CD14-positive monocyte (primary cell): Measurements from ENCODE around the gene NPM3. TPM values are rescaled to one million over a fixed set of nuclear protein-coding genes. Genes with fewer than 3 reads are reported as not detected.

ENCODE experiments used
- DNase-seq, 3 donors: peaks; one replicate each; pipeline ENCODE4 v3.0.0-alpha.2; 2011 to 2022
- H2AFZ ChIP-seq: 2 replicates; pipeline ENCODE4 v1.6.0; 2012; ENCODE audit warnings: mild to moderate bottlenecking, low read depth, low read length, inconsistent platforms; ENCODE audit not compliant: insufficient read depth, poor library complexity, severe bottlenecking
- H3K27ac ChIP-seq, 2 donors: 1 replicate in 1 of 2; 2 replicates in 1 of 2; pipeline ENCODE4 v1.5.1; 2012 to 2013; ENCODE audit warnings: low read length in 2 of 2, control low read depth in 1 of 2, inconsistent platforms in 1 of 2, low read depth in 1 of 2, mild to moderate bottlenecking in 1 of 2
- H3K27me3 ChIP-seq, 2 donors: one replicate each; pipeline versions ENCODE4 v1.6.0 to v1.6.1; 2011 to 2013; ENCODE audit warnings: low read length in 2 of 2; ENCODE audit not compliant: control insufficient read depth in 2 of 2, insufficient read depth in 2 of 2
- H3K36me3 ChIP-seq, 2 donors: replicated peaks in 1 of 2; 1 replicate in 1 of 2; 2 replicates in 1 of 2; pipeline versions ENCODE4 v1.5.1 to v1.6.1; 2012 to 2013; ENCODE audit warnings: low read length in 2 of 2, control low read depth in 1 of 2, inconsistent platforms in 1 of 2, mild to moderate bottlenecking in 1 of 2; ENCODE audit not compliant: insufficient read depth in 2 of 2, control insufficient read depth in 1 of 2
- H3K4me1 ChIP-seq, 2 donors: 1 replicate in 1 of 2; 2 replicates in 1 of 2; pipeline versions ENCODE4 v1.5.1 to v1.6.1; 2012 to 2013; ENCODE audit warnings: low read length in 2 of 2, control low read depth in 1 of 2, inconsistent platforms in 1 of 2, mild to moderate bottlenecking in 1 of 2, moderate library complexity in 1 of 2; ENCODE audit not compliant: insufficient read depth in 2 of 2, control insufficient read depth in 1 of 2
- H3K4me2 ChIP-seq: replicated peaks from 2 replicates; pipeline ENCODE3; 2012; ENCODE audit warnings: low read length, moderate library complexity, mild to moderate bottlenecking; ENCODE audit not compliant: poor library complexity, severe bottlenecking; ENCODE audit errors: extremely low read depth
- H3K4me3 ChIP-seq, 3 experiments: fragments of 200-600 bp in 1 of 3; sonication (generic) in 1 of 3; replicated peaks in 1 of 3; 1 replicate in 2 of 3; 2 replicates in 1 of 3; pipeline ENCODE4 v1.5.1; 2011 to 2013; ENCODE audit warnings: low read length in 3 of 3, mild to moderate bottlenecking in 3 of 3, control low read depth in 2 of 3, low read depth in 2 of 3, inconsistent platforms in 1 of 3, moderate library complexity in 1 of 3
- H3K79me2 ChIP-seq: 2 replicates; pipeline ENCODE4 v1.6.0; 2012; ENCODE audit warnings: mild to moderate bottlenecking, control low read depth, inconsistent platforms, low read length, moderate library complexity; ENCODE audit not compliant: insufficient read depth
- H3K9ac ChIP-seq: 2 replicates; pipeline ENCODE4 v1.6.0; 2017; ENCODE audit warnings: low read length, mild to moderate bottlenecking; ENCODE audit not compliant: insufficient read depth, poor library complexity, severe bottlenecking
- H3K9me3 ChIP-seq, 2 donors: replicated peaks in 1 of 2; 1 replicate in 1 of 2; 2 replicates in 1 of 2; pipeline versions ENCODE4 v1.5.1 to v1.6.1; 2012 to 2013; ENCODE audit warnings: low read length in 2 of 2, control low read depth in 1 of 2; ENCODE audit not compliant: control insufficient read depth in 1 of 2, insufficient read depth in 1 of 2
- H4K20me1 ChIP-seq: 2 replicates; pipeline ENCODE4 v1.6.0; 2012; ENCODE audit warnings: mild to moderate bottlenecking, low read length, control low read depth, moderate library complexity; ENCODE audit not compliant: insufficient read depth
- H3K27ac Mint-ChIP-seq, 7 donors: one replicate each; pipeline ENCODE4 v1.8.0; 2020; ENCODE audit warnings: mild to moderate bottlenecking in 7 of 7, mixed read lengths in 7 of 7, moderate library complexity in 6 of 7, inconsistent platforms in 2 of 7
- H3K27me3 Mint-ChIP-seq, 3 donors: one replicate each; pipeline ENCODE4 v1.8.0; 2021 to 2022; ENCODE audit warnings: low read depth in 3 of 3, mild to moderate bottlenecking in 3 of 3, mixed read lengths in 3 of 3, moderate library complexity in 3 of 3, inconsistent platforms in 1 of 3
- H3K36me3 Mint-ChIP-seq, 2 donors: one replicate each; pipeline ENCODE4 v1.8.0; 2020; ENCODE audit warnings: mixed read lengths in 2 of 2, inconsistent platforms in 1 of 2, mild to moderate bottlenecking in 1 of 2
- H3K4me1 Mint-ChIP-seq: one replicate; pipeline ENCODE4 v1.8.0; 2020; ENCODE audit warnings: mild to moderate bottlenecking, mixed read lengths
- H3K4me3 Mint-ChIP-seq, 2 donors: one replicate each; pipeline ENCODE4 v1.8.0; 2020; ENCODE audit warnings: mild to moderate bottlenecking in 2 of 2, mixed read lengths in 2 of 2, moderate library complexity in 1 of 2
- H3K9me3 Mint-ChIP-seq, 7 donors: one replicate each; pipeline ENCODE4 v1.8.0; 2020 to 2022; ENCODE audit warnings: mixed read lengths in 7 of 7, mild to moderate bottlenecking in 6 of 7, moderate library complexity in 6 of 7, inconsistent platforms in 2 of 7
- CTCF ChIP-seq: fragments of 200-600 bp; IDR thresholded peaks from one replicate; pipeline ENCODE4 v1.8.0; 2022; ENCODE audit warnings: antibody characterized with exemption, mild to moderate bottlenecking
- WGBS: methylation state at CpG from one replicate; pipeline ENCODE4 v1.1.5; 2013; ENCODE audit warnings: missing lambda C conversion rate; ENCODE audit not compliant: insufficient coverage; 5-methylcytosine and 5-hydroxymethylcytosine counted together
- intact Hi-C, 2 donors: fragments of 100-400 bp; cut with micrococcal nuclease; formaldehyde crosslinking; loops; one replicate each; pipeline versions ENCODE4 v1.15.0 to v1.15.1; 2023
- polyA plus RNA-seq, 3 donors: library from polyadenylated mRNA; depleted of rRNA in 1 of 3; unstranded in 2 of 3; stranded (reverse) in 1 of 3; fragments of 300-500 nt in 2 of 3; fragments of >200 nt in 1 of 3; fragmentation: Illumina TruSeq in 2 of 3; gene quantifications; 1 replicate in 2 of 3; 2 replicates in 1 of 3; pipeline ENCODE4 v1.2.3, GENCODE V29; 2012 to 2021

Gene NPM3
- polyA plus RNA-seq, 3 donors: 1.2 to 8.1 (median 3.8) TPM

- Histone ChIP-seq H3K36me3 (no peaks in the 10 kb centered on the region), H3K27me3 (peaks cover 57 to 82% of the 10 kb centered on the region in 2 donors), H3K9me3 (peaks cover 0 to 36% of the 10 kb centered on the region in 2 donors), H4K20me1 (peaks cover 12% of the 10 kb centered on the region), H3K4me2 (no peak overlapping the region), H3K27ac (no peak overlapping the region), H2AFZ (no peak overlapping the region), H3K79me2 (no peaks in the 10 kb centered on the region), H3K9ac (no peak overlapping the region), H3K4me3 (no peak overlapping the region), H3K4me1 (peaks cover 6 to 7% of the 10 kb centered on the region in 2 donors)
- no peak for DNase-seq
- WGBS: no CpG with 5 or more reads among the region's 13 CpGs
- H3K4me1 Mint-ChIP-seq: peaks cover 13% of the 10 kb centered on the region
- intact Hi-C loops: loop anchor here in 1 of 2 donors (10.0 kb wide), 1 partner anchor 559 kb away; no protein-coding TSS in a partner anchor
- H3K4me3 Mint-ChIP-seq: peak overlapping the region in 1 of 2 donors; percentile 76
- H3K27ac Mint-ChIP-seq: no peak overlapping the region
- H3K36me3 Mint-ChIP-seq: peaks cover 11 to 13% of the 10 kb centered on the region in 2 donors
- peaks cover 0 to 15% (median 8%) of the 10 kb centered on the region in 7 donors for H3K9me3 Mint-ChIP-seq
- TF ChIP-seq CTCF: no peak
- H3K27me3 Mint-ChIP-seq: peaks cover 81 to 95% (median 85%) of the 10 kb centered on the region in 3 donors
These were observed 9.2 kb downstream of the NPM3 start for GRCh38 chr10:101773923-101774588.

- Mint-ChIP-seq H3K4me1 (peaks cover 7% of the 10 kb centered on the region), H3K36me3 (peaks cover 7 to 9% of the 10 kb centered on the region in 2 donors), H3K4me3 (peak overlapping the region in 1 of 2 donors; percentile 62), H3K27ac (no peak overlapping the region), H3K9me3 (peaks cover 0 to 15% (median 4%) of the 10 kb centered on the region in 7 donors), H3K27me3 (peaks cover 74 to 95% (median 82%) of the 10 kb centered on the region in 3 donors)
- peaks cover 48 to 79% of the 10 kb centered on the region in 2 donors for H3K27me3 ChIP-seq
- H4K20me1 ChIP-seq: peaks cover 4% of the 10 kb centered on the region
- no peaks in the 10 kb centered on the region for H3K4me1 ChIP-seq
- intact Hi-C loops: loop anchor here in 1 of 2 donors (10.0 kb wide), 1 partner anchor 558 kb away; no protein-coding TSS in a partner anchor
- peaks cover 0 to 28% of the 10 kb centered on the region in 2 donors for H3K9me3 ChIP-seq
- no peak overlapping the region for H2AFZ ChIP-seq
- H3K4me3 ChIP-seq: no peak overlapping the region
- WGBS: 27% methylated on average over 13 of the region's 21 CpGs
- H3K36me3 ChIP-seq: no peaks in the 10 kb centered on the region
- no peak overlapping the region for H3K27ac ChIP-seq
- H3K4me2 ChIP-seq: no peak overlapping the region
- H3K79me2 ChIP-seq: no peaks in the 10 kb centered on the region
- no peak for DNase-seq
- H3K9ac ChIP-seq: no peak overlapping the region
- TF ChIP-seq CTCF: no peak
These were observed 10.1 kb downstream of the NPM3 start for GRCh38 chr10:101772895-101773761.
